GM23338 (cell line): ENCODE results near the gene PRPF31. TPM values are rescaled to one million over a fixed set of nuclear protein-coding genes. Genes with fewer than 3 reads are reported as not detected.

Experiments
- ATAC-seq: fragments of 200-7000 bp; cut with Tn5 transposase; 3 replicates; pipeline ENCODE4 v1.9.1; 2020
- DNase-seq: peaks from one replicate; pipeline ENCODE4 v3.0.0-alpha.2; 2015; ENCODE audit warnings: low spot score
- H2AFZ ChIP-seq: fragments of 200-600 bp; sonication (generic); 2 replicates; pipeline ENCODE4 v1.8.0; 2016; ENCODE audit warnings: antibody characterized with exemption, mild to moderate bottlenecking, moderate library complexity
- H3F3A ChIP-seq: fragments of 200-600 bp; sonication (generic); replicated peaks from 2 replicates; pipeline ENCODE4 v1.8.0; 2017; ENCODE audit warnings: antibody characterized with exemption, mixed run types, low read depth
- H3K27ac ChIP-seq: fragments of 200-600 bp; sonication (generic); 2 replicates; pipeline ENCODE4 v1.6.1; 2016; ENCODE audit warnings: low read depth
- H3K27me3 ChIP-seq: fragments of 200-600 bp; sonication (generic); 2 replicates; pipeline ENCODE4 v1.8.0; 2016; ENCODE audit warnings: mild to moderate bottlenecking, mixed run types, moderate library complexity; ENCODE audit not compliant: insufficient read depth
- H3K36me3 ChIP-seq: fragments of 200-600 bp; sonication (generic); 2 replicates; pipeline ENCODE4 v1.8.0; 2016; ENCODE audit warnings: mild to moderate bottlenecking; ENCODE audit not compliant: insufficient read depth
- H3K4me1 ChIP-seq: fragments of 200-600 bp; sonication (generic); 2 replicates; pipeline ENCODE4 v1.8.0; 2016; ENCODE audit warnings: mild to moderate bottlenecking, moderate library complexity; ENCODE audit not compliant: insufficient read depth
- H3K4me2 ChIP-seq: fragments of 200-600 bp; sonication (generic); 2 replicates; pipeline ENCODE4 v1.7.1; 2017; ENCODE audit warnings: mixed run types
- H3K4me3 ChIP-seq: fragments of 200-600 bp; sonication (generic); 2 replicates; pipeline ENCODE4 v1.6.1; 2016; ENCODE audit warnings: mixed run types
- H3K79me2 ChIP-seq: fragments of 200-600 bp; sonication (generic); replicated peaks from 2 replicates; pipeline ENCODE4 v1.8.0; 2017; ENCODE audit warnings: mild to moderate bottlenecking; ENCODE audit not compliant: insufficient read depth
- H3K9me2 ChIP-seq: fragments of 200-600 bp; sonication (generic); 2 replicates; pipeline ENCODE4 v1.8.0; 2017; ENCODE audit not compliant: insufficient read depth
- H4K20me1 ChIP-seq: fragments of 200-600 bp; sonication (generic); replicated peaks from 2 replicates; pipeline ENCODE4 v1.8.0; 2017; ENCODE audit warnings: mild to moderate bottlenecking; ENCODE audit not compliant: insufficient read depth
- H3K27ac Mint-ChIP-seq: 2 replicates; pipeline ENCODE4 v1.8.0; 2020; ENCODE audit warnings: inconsistent platforms, mild to moderate bottlenecking, moderate library complexity, mixed read lengths
- H3K27me3 Mint-ChIP-seq: 3 replicates; pipeline ENCODE4 v1.8.0; 2022; ENCODE audit warnings: low read depth, mild to moderate bottlenecking, moderate library complexity, mixed read lengths, inconsistent platforms; ENCODE audit not compliant: insufficient read depth, poor library complexity
- H3K36me3 Mint-ChIP-seq: 3 replicates; pipeline ENCODE4 v1.8.0; 2021; ENCODE audit warnings: low read depth, mild to moderate bottlenecking, inconsistent platforms, moderate library complexity, mixed read lengths
- H3K4me1 Mint-ChIP-seq: 3 replicates; pipeline ENCODE4 v1.8.0; 2020; ENCODE audit warnings: mild to moderate bottlenecking, inconsistent platforms, mixed read lengths
- H3K4me3 Mint-ChIP-seq: 3 replicates; pipeline ENCODE4 v1.8.0; 2021; ENCODE audit warnings: moderate library complexity, mild to moderate bottlenecking, inconsistent platforms, mixed read lengths
- H3K9me3 Mint-ChIP-seq: 3 replicates; pipeline ENCODE4 v1.8.0; 2020; ENCODE audit warnings: moderate library complexity, mild to moderate bottlenecking, inconsistent platforms, mixed read lengths
- CREB1 ChIP-seq: fragments of 250-450 bp; sonication (Bioruptor Pico); IDR thresholded peaks from 2 replicates; pipeline ENCODE4 v1.5.0; 2020; ENCODE audit warnings: low read depth, mild to moderate bottlenecking, moderate library complexity
- ETS1 ChIP-seq: IDR thresholded peaks from 2 replicates; pipeline ENCODE4 v1.6.1; 2016; ENCODE audit warnings: antibody characterized with exemption
- EZH2 ChIP-seq: fragments of 200-600 bp; sonication (generic); IDR thresholded peaks from one replicate; pipeline ENCODE4 v1.8.0; 2017; ENCODE audit warnings: antibody characterized with exemption, mild to moderate bottlenecking, low read depth; ENCODE audit not compliant: unreplicated experiment
- EZH2phosphoT487 ChIP-seq: fragments of 200-600 bp; sonication (generic); IDR thresholded peaks from one replicate; pipeline ENCODE4 v1.8.1; 2018; ENCODE audit warnings: antibody characterized with exemption; ENCODE audit not compliant: unreplicated experiment
- JUNB ChIP-seq: IDR thresholded peaks from one replicate; pipeline ENCODE4 v1.6.1; 2016; ENCODE audit warnings: antibody characterized with exemption; ENCODE audit not compliant: unreplicated experiment
- NANOG ChIP-seq: IDR thresholded peaks from 2 replicates; pipeline ENCODE4 v1.6.1; 2016; ENCODE audit warnings: antibody characterized with exemption, borderline replicate concordance
- POLR2AphosphoS5 ChIP-seq: IDR thresholded peaks from 2 replicates; pipeline ENCODE4 v1.6.1; 2016; ENCODE audit warnings: antibody characterized with exemption, low read depth
- REST ChIP-seq: IDR thresholded peaks from one replicate; pipeline ENCODE4 v1.6.1; 2018; ENCODE audit warnings: antibody characterized with exemption; ENCODE audit not compliant: unreplicated experiment
- STAT1 ChIP-seq: IDR thresholded peaks from one replicate; pipeline ENCODE4 v1.6.1; 2016; ENCODE audit warnings: antibody characterized with exemption; ENCODE audit not compliant: unreplicated experiment
- ZNF114 ChIP-seq: fragments of 250-450 bp; sonication (Bioruptor Pico); IDR thresholded peaks from 2 replicates; pipeline ENCODE4 v1.5.0; 2020; ENCODE audit warnings: mild to moderate bottlenecking, moderate library complexity
- ZNF331 ChIP-seq: fragments of 250-450 bp; sonication (Bioruptor Pico); IDR thresholded peaks from 2 replicates; pipeline ENCODE4 v1.5.0; 2020; ENCODE audit warnings: low read depth, mild to moderate bottlenecking, moderate library complexity
- polyA plus RNA-seq: library from polyadenylated mRNA; unstranded; fragments of >200 nt; fragmentation: Nextera tagmentation; extraction: Ambion mirVana; gene quantifications from 2 replicates; pipeline ENCODE4 v1.2.1, GENCODE V29; 2016
- total RNA-seq: library from RNA; depleted of rRNA; stranded (reverse); fragments of >200 nt; shearing (Covaris generic); gene quantifications from 2 replicates; pipeline ENCODE4 v1.2.3, GENCODE V29; 2014

Gene PRPF31
- total and polyA plus RNA-seq, 2 experiments from 2014 or later, result 83.3 to 94.2 TPM

DNA sequence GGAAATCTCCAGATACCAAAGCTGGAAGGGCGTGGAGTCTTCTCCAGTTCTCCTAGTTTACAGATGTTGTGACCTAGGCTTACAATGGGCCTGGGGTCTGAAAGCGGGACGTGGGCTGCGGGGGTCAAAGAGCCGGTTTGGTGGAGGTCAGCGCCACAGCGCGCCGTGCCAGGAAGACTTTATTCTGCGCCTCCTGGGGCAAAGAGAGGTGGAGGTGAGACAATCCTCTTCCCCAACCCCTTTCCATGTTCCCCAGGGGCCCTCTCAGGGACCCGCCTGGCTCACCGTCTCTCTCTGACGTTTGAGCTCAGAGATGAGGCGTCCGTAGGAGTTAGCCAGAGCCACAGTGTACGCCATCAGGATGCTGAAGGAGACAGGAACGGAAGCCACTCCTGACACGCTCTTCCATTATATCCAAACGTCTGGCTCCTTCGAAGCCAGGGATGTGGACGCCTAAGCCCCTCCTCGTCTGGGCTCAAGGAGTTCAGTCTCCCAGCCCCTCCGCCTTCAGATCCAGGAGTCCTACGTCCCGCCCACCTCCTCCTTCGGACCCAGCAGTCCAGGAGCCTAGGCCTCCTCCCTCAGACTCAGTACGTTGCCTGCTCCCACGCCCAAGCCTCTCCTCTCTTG is 44.7 kb downstream of the PRPF31 start:
- TF ChIP-seq ZNF114 (no peak), NANOG (no peak), ETS1 (no peak), EZH2phosphoT487 (no peak), POLR2AphosphoS5 (no peak)
- peaks cover 39% of the 10 kb centered on the region for H3K4me1 Mint-ChIP-seq
- Histone ChIP-seq H3K36me3 (peaks cover 6% of the 10 kb centered on the region; the same call in 1 of the 2 replicates), H3K4me1 (peaks cover 8% of the 10 kb centered on the region; the same call in 1 of the 2 replicates), H3K4me3 (peak overlapping the region; percentile 63), H3K27me3 (peaks cover 7% of the 10 kb centered on the region; the same call in 1 of the 2 replicates), H3K9me2 (no peaks in the 10 kb centered on the region), H3K27ac (peak overlapping the region; percentile 67), H3K79me2 (peaks cover 9% of the 10 kb centered on the region; the same call in 1 of the 2 replicates), H3F3A (peaks cover 31% of the 10 kb centered on the region), H3K4me2 (peak overlapping the region; percentile 79), H4K20me1 (peaks cover 6% of the 10 kb centered on the region; the same call in 1 of the 2 replicates), H2AFZ (peak overlapping the region; percentile 2; the same call in 1 of the 2 replicates)
- peak overlapping the region; percentile 94 for H3K27ac Mint-ChIP-seq
- peaks cover 26% of the 10 kb centered on the region for H3K36me3 Mint-ChIP-seq
- ATAC-seq, result peak; percentile 0
- peaks cover 2% of the 10 kb centered on the region; the same call in 2 of the 3 replicates for H3K9me3 Mint-ChIP-seq
- peaks cover 45% of the 10 kb centered on the region for H3K27me3 Mint-ChIP-seq
- DNase-seq, result peak; percentile 55
- peak overlapping the region; percentile 95 for H3K4me3 Mint-ChIP-seq

GRCh38 chr19:54160854-54161253 is 45.3 kb downstream of the PRPF31 start:
- H4K20me1 ChIP-seq, result peaks cover 2% of the 10 kb centered on the region; the same call in 1 of the 2 replicates
- H3K27me3 ChIP-seq, result peaks cover 7% of the 10 kb centered on the region; the same call in 1 of the 2 replicates
- DNase-seq (peak; percentile 16), ATAC-seq (no peak)
- no peaks in the 10 kb centered on the region for H3K9me2 ChIP-seq
- no peak overlapping the region for H2AFZ ChIP-seq
- Mint-ChIP-seq H3K27ac (peak overlapping the region; percentile 94), H3K9me3 (peaks cover 2% of the 10 kb centered on the region; the same call in 2 of the 3 replicates), H3K4me1 (peaks cover 39% of the 10 kb centered on the region), H3K27me3 (peaks cover 46% of the 10 kb centered on the region), H3K4me3 (peak overlapping the region; percentile 95), H3K36me3 (peaks cover 23% of the 10 kb centered on the region)
- H3K4me3 ChIP-seq, result peak overlapping the region; percentile 63
- H3K36me3 ChIP-seq, result peaks cover 6% of the 10 kb centered on the region; the same call in 1 of the 2 replicates
- H3K27ac ChIP-seq, result no peak overlapping the region
- H3K4me2 ChIP-seq, result peak overlapping the region; percentile 79
- H3F3A ChIP-seq, result peaks cover 32% of the 10 kb centered on the region
- peaks cover 8% of the 10 kb centered on the region; the same call in 1 of the 2 replicates for H3K4me1 ChIP-seq
- H3K79me2 ChIP-seq, result peaks cover 9% of the 10 kb centered on the region; the same call in 1 of the 2 replicates
- TF ChIP-seq EZH2phosphoT487, result no peak
- TF ChIP-seq EZH2, result no peak
- TF ChIP-seq JUNB, result no peak
- TF ChIP-seq REST, result no peak
- no peak for TF ChIP-seq POLR2AphosphoS5
- no peak for TF ChIP-seq ZNF114
- no peak for TF ChIP-seq STAT1
- no peak for TF ChIP-seq CREB1 (CRISPR knock-in tag)
- no peak for TF ChIP-seq ETS1
- no peak for TF ChIP-seq ZNF331
